EH (cell line): ENCODE measurements around the gene TMEM181.
A peak's percentile ranks its signal among the peaks of the same experiment; 100 is the strongest.
"Not testable (repeated sequence)": the region's sequence is repeated elsewhere in the genome, so short reads cannot be mapped to it uniquely, and the experiment has no call there.

Experiments used
- DNase-seq: peaks from one replicate; pipeline ENCODE4 v3.0.0-alpha.2; 2015; ENCODE audit warnings: low read depth

TMEM181 gene

GRCh38 chr6:158621694-158622544 is 62.0 kb downstream of the TMEM181 start:
- no peak for DNase-seq

- DNase-seq = peak; percentile 55
Observed at GRCh38 chr6:158622545-158623190, 62.8 kb downstream of the TMEM181 start.

- no peak for DNase-seq
Observed at GRCh38 chr6:158624684-158625682, 65.1 kb downstream of the TMEM181 start.

- no peak for DNase-seq
Observed at GRCh38 chr6:158625881-158626305, 66.0 kb downstream of the TMEM181 start.

GRCh38 chr6:158626360-158627167 is 66.7 kb downstream of the TMEM181 start:
- no peak for DNase-seq

GRCh38 chr6:158627168-158627939 is 67.5 kb downstream of the TMEM181 start:
- DNase-seq = no peak

GRCh38 chr6:158627940-158628211 is 68.0 kb downstream of the TMEM181 start:
- no peak for DNase-seq

- no peak for DNase-seq
Observed at GRCh38 chr6:158628542-158628941, 68.7 kb downstream of the TMEM181 start.

GRCh38 chr6:158629367-158630221 is 69.7 kb downstream of the TMEM181 start:
- no peak for DNase-seq

- peak; percentile 37 for DNase-seq
Observed at GRCh38 chr6:158630938-158631616, 71.2 kb downstream of the TMEM181 start.

GRCh38 chr6:158631678-158632537 is 72.0 kb downstream of the TMEM181 start:
- DNase-seq = peak; percentile 83

- DNase-seq = not testable (repeated sequence)
Observed at GRCh38 chr6:158632538-158633119, 72.7 kb downstream of the TMEM181 start.

- DNase-seq = no peak
Observed at GRCh38 chr6:158633127-158633526, 73.2 kb downstream of the TMEM181 start.

GRCh38 chr6:158634695-158635426 is 75.0 kb downstream of the TMEM181 start:
- DNase-seq = no peak

- no peak for DNase-seq
Observed at GRCh38 chr6:158635427-158636073, 75.7 kb downstream of the TMEM181 start.

GRCh38 chr6:158636778-158637177 is 76.9 kb downstream of the TMEM181 start:
- DNase-seq = no peak
